Endothelial cell of hepatic sinusoid (primary cell): ENCODE results near the gene C12orf57.

Source experiments
- in situ Hi-C: cut with HindIII; loops from 2 replicates; pipeline ENCODE4 v1.10.0; 2017; ENCODE audit warnings: low sequenced_read_pairs

The C12orf57 gene

DNA sequence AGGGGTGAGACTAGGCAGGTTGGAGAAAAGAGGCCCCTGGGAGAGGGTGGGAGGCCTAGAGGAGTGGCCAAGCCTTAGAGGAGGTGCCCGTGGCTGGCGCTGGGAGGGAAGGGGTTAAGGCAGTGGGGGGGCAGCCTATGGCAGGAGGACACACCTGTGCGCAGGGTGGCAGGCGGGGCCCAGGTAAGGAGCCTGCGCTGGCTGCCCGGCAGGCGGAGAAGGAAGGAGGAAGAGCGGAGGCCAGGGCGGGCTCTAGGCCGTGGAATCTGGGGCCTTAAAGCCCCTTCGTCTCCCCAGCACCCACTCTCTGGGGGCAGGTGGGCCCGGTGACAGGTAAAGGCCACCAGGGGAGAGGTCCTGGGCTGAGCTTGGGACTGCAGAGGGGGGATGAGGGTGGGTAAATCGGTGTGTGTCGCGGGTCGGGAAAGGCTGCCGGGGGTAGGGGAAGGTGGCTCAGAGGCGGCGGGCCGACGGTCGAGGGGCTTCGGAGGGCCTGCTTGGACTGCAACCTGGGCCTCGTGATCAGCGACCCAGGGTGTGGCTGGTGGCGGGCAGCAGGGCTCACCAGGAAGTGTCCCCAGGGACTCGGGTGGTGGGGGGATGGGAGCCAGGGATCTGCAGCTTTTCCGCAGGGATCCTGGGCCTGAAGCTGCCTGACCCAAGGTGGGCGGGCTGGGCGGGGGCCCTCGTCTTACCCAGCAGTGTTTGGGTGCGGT, 19.4 kb downstream of the C12orf57 start:
- in situ Hi-C loops: no loop called here

GRCh38 chr12:6963791-6964413, 20.1 kb downstream of the C12orf57 start:
- in situ Hi-C loops: no loop called here

GRCh38 chr12:6964605-6965025, 20.8 kb downstream of the C12orf57 start:
- in situ Hi-C loops: loop anchor here (5.0 kb wide), 1 partner anchor 43 kb away; no protein-coding TSS in a partner anchor

- in situ Hi-C loops: loop anchor here (5.0 kb wide), 1 partner anchor 42 kb away; no protein-coding TSS in a partner anchor
Observed at GRCh38 chr12:6965026-6965661, 21.3 kb downstream of the C12orf57 start.

DNA sequence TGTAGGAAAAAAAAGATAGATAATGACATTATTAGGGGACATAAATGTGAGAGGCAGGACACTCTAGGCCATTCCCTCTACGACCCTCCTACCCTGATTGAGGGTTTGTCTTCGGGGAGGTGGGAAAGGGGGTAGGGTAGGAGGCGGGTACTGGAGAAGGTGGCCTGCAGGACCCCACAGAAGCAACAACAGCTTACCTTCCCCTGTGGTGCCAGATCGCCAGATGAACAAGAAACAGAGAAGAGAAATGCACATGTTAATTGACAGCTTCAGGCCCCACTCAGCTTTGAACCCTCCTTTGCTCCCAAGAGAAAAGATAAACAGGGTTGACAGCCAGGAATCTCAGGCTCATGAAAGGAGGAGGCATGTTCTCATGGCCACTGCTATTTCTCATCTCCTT, 21.9 kb downstream of the C12orf57 start:
- in situ Hi-C loops: loop anchor here (5.0 kb wide), 1 partner anchor 42 kb away; no protein-coding TSS in a partner anchor

DNA sequence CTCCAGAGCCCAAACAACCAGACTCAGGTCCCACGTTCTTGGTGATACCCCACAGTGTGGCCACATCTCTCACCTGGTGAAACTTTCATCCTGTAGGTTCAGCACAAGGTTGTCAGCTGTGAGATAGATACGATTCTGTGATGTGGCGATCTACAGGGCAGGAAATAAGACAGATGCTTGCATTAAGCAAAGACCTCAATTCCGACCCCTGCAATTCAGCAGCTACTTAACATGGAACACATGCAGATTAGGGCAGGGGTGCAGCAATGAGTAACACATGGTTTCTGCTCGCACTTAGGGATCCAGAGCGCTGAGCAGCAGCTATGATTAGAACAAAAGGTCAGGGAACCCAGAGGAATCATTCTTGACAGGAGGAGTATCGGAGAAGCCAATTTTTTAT, 22.5 kb downstream of the C12orf57 start:
- in situ Hi-C loops: loop anchor here (5.0 kb wide), 1 partner anchor 41 kb away; no protein-coding TSS in a partner anchor

- in situ Hi-C loops: loop anchor here (5.0 kb wide), 1 partner anchor 40 kb away; no protein-coding TSS in a partner anchor
Observed at GRCh38 chr12:6967651-6968100, 23.9 kb downstream of the C12orf57 start.

DNA sequence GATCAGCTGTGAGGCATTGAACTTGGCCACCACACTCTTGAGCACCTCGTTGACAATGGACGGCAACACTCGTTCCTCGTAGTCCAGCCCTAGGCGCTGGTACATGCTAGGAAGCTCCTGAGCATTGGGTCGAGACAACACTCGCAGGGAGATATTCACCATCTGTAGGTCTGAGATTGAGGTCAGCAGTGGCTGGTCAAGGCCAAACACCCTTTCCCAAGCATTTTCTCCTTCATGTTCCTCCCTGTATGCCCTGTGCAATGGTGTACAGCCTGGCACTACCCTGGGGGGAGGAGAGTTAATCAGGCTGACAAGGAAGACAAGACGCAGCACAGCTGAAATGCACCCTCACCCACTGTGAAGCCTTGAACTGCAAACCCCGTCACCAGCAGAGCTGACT, 24.6 kb downstream of the C12orf57 start:
- in situ Hi-C loops: loop anchor here (5.0 kb wide), 1 partner anchor 39 kb away; no protein-coding TSS in a partner anchor

DNA sequence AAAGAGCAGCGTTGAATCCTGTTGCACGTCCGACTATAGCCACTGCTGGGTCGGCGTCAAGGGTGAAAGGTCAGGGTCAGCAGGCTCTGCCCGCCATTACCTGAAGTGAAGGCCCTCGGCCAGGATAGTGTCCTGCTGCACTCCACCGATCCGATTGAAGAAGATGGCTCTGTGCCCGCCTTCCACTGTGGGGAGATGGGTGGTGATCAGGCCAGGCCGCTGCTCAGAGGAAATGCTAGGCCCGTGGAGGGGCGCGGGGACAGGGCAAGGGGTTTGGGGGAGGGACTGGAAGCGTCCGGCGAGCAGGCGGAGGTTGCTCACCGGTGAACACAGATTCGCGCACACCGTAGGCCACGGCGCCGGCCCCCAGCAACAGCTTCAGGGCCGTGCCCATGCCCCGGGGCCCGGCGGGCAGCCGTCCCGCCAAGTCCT, 26.3 kb downstream of the C12orf57 start:
- in situ Hi-C loops: no loop called here

GRCh38 chr12:6974180-6974579, 30.4 kb downstream of the C12orf57 start:
- in situ Hi-C loops: no loop called here

DNA sequence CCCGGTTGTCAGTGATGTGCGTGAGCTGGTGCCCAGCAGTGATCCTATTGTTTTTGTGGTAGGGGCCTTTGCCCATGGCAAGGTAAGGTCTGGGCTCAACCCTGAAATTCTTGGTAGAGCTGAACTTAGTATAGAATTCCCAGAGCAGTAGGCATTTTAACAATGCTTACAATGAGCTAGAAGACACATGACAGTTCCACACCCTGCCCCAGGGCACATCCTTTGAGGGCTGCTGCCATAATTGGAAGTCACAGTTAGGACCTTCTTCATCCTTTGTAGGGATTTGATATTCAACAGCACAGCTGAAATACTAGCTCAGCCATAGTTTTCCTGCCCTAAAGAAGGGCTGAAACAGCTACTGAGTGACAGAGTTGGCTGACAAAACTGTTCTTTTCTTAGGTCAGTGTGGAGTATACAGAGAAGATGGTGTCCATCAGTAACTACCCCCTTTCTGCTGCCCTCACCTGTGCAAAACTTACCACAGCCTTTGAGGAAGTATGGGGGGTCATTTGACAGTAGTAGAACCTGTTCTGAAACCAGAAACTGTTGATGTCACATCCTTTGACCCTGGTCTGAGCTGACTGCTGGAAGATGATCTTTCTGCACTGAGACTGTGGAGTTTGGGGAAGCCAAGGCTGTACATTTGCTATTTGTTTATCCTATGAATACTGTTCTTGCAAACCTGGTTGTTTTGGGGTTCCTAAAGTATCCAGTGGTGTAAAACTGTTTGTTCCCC, 31.6 kb downstream of the C12orf57 start:
- in situ Hi-C loops: no loop called here

DNA sequence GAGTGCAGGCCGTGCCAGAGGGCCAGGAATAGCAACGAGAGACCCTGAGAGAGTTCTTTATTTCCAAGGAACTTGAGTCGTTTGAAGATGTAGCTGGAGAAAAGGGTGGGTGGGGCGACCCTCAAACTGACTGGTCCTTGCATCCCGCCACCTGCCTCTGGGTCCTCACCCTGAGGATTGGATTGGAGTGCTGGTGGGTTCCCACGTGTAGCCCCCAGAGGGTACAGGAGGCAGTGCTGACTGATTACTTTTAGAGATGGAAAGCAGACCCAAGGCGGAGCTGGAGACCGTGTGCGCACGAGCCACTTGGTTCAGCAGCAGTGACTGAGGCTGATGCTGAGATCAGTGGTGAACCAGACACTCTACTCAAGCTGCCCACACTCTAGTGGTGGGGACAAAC, 33.8 kb downstream of the C12orf57 start:
- in situ Hi-C loops: no loop called here

DNA sequence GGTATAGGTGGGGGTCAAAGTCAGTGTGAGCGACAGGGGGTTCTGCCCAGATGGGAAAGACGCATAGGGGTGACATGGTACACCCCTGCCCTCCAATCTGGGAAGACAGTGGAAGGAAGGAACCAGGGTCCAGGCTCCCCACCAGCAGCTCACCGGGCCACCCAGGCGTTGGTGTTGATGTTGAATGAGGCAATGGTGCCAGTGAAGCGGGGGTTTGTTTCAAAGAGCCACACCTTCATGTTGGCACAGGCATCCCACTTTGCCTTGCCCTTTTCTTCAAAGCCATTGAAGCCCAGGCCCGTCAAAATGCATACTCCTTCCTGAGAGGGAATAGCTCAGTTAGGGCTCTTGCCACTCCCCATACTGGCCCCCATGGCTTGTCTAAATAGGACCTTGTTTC, 34.4 kb downstream of the C12orf57 start:
- in situ Hi-C loops: no loop called here

DNA sequence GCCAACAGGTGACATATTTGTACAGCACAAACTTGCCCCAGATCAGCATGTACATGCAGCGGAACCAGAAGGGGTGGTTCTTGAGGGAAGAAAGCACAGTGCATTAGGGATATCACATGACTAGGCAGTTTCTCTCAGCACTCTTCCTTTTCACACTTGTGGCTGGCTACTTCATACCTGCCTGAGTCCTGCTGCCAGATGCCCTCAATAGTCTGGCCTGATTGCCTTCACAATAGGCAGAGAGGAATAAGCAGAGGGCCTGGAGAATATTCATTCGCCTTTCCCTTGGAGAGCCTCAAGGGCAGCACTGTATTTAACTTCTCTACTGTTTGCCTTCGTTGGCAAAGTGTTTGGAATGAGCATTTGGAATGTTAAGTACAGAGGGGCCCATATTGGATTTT, 34.8 kb downstream of the C12orf57 start:
- in situ Hi-C loops: no loop called here

GRCh38 chr12:6979021-6979420, 35.2 kb downstream of the C12orf57 start:
- in situ Hi-C loops: no loop called here

- in situ Hi-C loops: no loop called here
Observed at GRCh38 chr12:6979453-6979852, 35.6 kb downstream of the C12orf57 start.

GRCh38 chr12:6980075-6980474, 36.3 kb downstream of the C12orf57 start:
- in situ Hi-C loops: no loop called here

DNA sequence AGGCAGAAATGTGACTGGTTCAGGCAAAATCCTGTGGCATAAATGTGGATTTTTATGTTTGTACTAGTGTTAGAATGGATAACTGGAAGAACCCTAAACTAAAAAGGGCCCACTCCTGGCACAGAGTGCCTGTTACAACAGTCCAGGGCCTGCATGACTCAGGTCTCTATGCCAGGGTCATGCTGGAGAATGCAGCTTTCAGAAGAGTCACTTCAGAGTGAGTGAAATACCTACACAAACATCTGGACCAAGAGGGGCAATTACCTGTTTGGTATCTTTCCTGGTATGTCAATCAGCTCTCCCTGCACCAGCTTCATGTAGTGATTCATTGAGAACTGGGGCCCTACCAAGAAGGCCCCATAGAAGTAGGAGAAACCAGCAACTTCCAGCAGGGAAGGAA, 36.9 kb downstream of the C12orf57 start:
- in situ Hi-C loops: no loop called here

GRCh38 chr12:6981152-6982052, 37.6 kb downstream of the C12orf57 start:
- in situ Hi-C loops: no loop called here

DNA sequence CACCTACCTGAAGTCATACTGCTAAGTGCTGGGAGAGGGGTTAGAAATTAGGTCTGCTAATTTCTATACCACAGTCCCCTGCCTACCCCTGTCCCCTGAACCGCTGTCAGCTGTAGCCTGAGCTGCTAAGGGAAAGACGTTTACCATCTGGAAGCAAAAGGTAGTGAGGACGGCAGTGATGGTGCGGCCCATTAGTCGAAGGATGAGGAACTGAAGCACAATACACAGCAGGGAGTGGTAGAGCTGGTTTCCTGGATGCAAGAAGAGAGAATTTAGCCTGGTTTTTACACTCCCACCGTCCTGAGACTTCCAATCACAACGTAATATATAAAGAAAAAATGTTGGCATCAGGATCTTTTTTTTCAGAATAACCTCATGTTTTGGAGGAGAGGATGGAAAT, 38.7 kb downstream of the C12orf57 start:
- in situ Hi-C loops: no loop called here
